ENCODE data around the gene CCDC57. TPM values are rescaled to one million over a fixed set of nuclear protein-coding genes. Genes with fewer than 3 reads are reported as not detected.
A peak's percentile ranks its signal among the peaks of the same experiment; 100 is the strongest.

The CCDC57 gene
- total RNA-seq, 2 donors from 2014 or later: 11.9 to 17.2 TPM

- DNase-seq (no peak), ATAC-seq (no peak)
- intact Hi-C loops (cut with DNase I): no loop called here
These were observed 104.1 kb downstream of the CCDC57 start for GRCh38 chr17:82108496-82108945.

GRCh38 chr17:82108038-82108437 is 104.6 kb downstream of the CCDC57 start:
- intact Hi-C loops (cut with DNase I): no loop called here
- ATAC-seq (no peak), DNase-seq (no peak)

- intact Hi-C loops (cut with DNase I): no loop called here
- DNase-seq: no peak
- no peak for ATAC-seq
These were observed 105.2 kb downstream of the CCDC57 start for GRCh38 chr17:82107341-82107860.

GRCh38 chr17:82106688-82107305 is 105.8 kb downstream of the CCDC57 start:
- DNase-seq (no peak), ATAC-seq (peak; percentile 1 to 42)
- intact Hi-C loops (cut with DNase I): no loop called here

- ATAC-seq: peak; percentile 16 to 52
- DNase-seq: no peak
- intact Hi-C loops (cut with DNase I): no loop called here
These were observed 106.6 kb downstream of the CCDC57 start for GRCh38 chr17:82105882-82106687.

GRCh38 chr17:82105417-82105881 is 107.2 kb downstream of the CCDC57 start:
- intact Hi-C loops (cut with DNase I): no loop called here
- ATAC-seq: no peak
- DNase-seq: no peak

- intact Hi-C loops (cut with DNase I): no loop called here
- ATAC-seq (no peak), DNase-seq (peak; percentile 8)
These were observed 107.7 kb downstream of the CCDC57 start for GRCh38 chr17:82104797-82105416.

- ATAC-seq (peak; percentile 7 to 18), DNase-seq (peak; percentile 64)
- intact Hi-C loops (cut with DNase I): no loop called here
These were observed 108.8 kb downstream of the CCDC57 start for GRCh38 chr17:82103553-82104451.

- no peak for ATAC-seq
- peak; percentile 27 for DNase-seq
- intact Hi-C loops (cut with DNase I): no loop called here
These were observed 110.6 kb downstream of the CCDC57 start for GRCh38 chr17:82101767-82102679.

GRCh38 chr17:82101301-82101715 is 111.3 kb downstream of the CCDC57 start:
- intact Hi-C loops (cut with DNase I): no loop called here
- DNase-seq: no peak
- ATAC-seq: no peak

GRCh38 chr17:82100502-82101298 is 111.9 kb downstream of the CCDC57 start:
- peak; percentile 21 for DNase-seq
- ATAC-seq: no peak
- intact Hi-C loops (cut with DNase I): no loop called here

GRCh38 chr17:82098939-82099763 is 113.5 kb downstream of the CCDC57 start:
- intact Hi-C loops (cut with DNase I): loop anchor here in 1 of 2 donors (5.0 kb wide), 1 partner anchor 62 kb away; the partner anchor contains the start of gene DCXR
- no peak for DNase-seq
- peak; percentile 1 to 13 for ATAC-seq

- intact Hi-C loops (cut with DNase I): loop anchor here in 1 of 2 donors (5.0 kb wide), 1 partner anchor 61 kb away; the partner anchor contains the start of gene DCXR
- ATAC-seq (peak; percentile 82 to 85), DNase-seq (peak; percentile 96)
These were observed 114.3 kb downstream of the CCDC57 start, which contains the start of gene FASN for GRCh38 chr17:82098169-82098938. Gene FASN, minus strand, starts transcription at chr17:82098236. Its CDS starts 1,791 bp downstream, at chr17:82096445.

GRCh38 chr17:82097919-82098168 is 114.8 kb downstream of the CCDC57 start:
- intact Hi-C loops (cut with DNase I): loop anchor here in 1 of 2 donors (5.0 kb wide), 1 partner anchor 61 kb away; the partner anchor contains the start of gene DCXR
- DNase-seq: no peak
- ATAC-seq: no peak
